ENCODE measurements around the gene STMP1.

GRCh38 chr7:135665042-135665441, 2.7 kb downstream of the STMP1 start:
- TF ChIP-seq STAT1 (IDR thresholded peaks at IDR 0.05; ENCODE audit: unreplicated experiment) (no peak), EZH2 (IDR thresholded peaks at IDR 0.05; ENCODE audit: low read depth, unreplicated experiment) (no peak), POLR2AphosphoS5 (IDR thresholded peaks at IDR 0.05; ENCODE audit: low read depth) (no peak)
- TF ChIP-seq, protein P1, sequence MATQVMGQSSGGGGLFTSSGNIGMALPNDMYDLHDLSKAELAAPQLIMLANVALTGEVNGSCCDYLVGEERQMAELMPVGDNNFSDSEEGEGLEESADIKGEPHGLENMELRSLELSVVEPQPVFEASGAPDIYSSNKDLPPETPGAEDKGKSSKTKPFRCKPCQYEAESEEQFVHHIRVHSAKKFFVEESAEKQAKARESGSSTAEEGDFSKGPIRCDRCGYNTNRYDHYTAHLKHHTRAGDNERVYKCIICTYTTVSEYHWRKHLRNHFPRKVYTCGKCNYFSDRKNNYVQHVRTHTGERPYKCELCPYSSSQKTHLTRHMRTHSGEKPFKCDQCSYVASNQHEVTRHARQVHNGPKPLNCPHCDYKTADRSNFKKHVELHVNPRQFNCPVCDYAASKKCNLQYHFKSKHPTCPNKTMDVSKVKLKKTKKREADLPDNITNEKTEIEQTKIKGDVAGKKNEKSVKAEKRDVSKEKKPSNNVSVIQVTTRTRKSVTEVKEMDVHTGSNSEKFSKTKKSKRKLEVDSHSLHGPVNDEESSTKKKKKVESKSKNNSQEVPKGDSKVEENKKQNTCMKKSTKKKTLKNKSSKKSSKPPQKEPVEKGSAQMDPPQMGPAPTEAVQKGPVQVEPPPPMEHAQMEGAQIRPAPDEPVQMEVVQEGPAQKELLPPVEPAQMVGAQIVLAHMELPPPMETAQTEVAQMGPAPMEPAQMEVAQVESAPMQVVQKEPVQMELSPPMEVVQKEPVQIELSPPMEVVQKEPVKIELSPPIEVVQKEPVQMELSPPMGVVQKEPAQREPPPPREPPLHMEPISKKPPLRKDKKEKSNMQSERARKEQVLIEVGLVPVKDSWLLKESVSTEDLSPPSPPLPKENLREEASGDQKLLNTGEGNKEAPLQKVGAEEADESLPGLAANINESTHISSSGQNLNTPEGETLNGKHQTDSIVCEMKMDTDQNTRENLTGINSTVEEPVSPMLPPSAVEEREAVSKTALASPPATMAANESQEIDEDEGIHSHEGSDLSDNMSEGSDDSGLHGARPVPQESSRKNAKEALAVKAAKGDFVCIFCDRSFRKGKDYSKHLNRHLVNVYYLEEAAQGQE (IDR thresholded peaks at IDR 0.05; ENCODE audit: unreplicated experiment): no peak
- TF ChIP-seq, protein P2, sequence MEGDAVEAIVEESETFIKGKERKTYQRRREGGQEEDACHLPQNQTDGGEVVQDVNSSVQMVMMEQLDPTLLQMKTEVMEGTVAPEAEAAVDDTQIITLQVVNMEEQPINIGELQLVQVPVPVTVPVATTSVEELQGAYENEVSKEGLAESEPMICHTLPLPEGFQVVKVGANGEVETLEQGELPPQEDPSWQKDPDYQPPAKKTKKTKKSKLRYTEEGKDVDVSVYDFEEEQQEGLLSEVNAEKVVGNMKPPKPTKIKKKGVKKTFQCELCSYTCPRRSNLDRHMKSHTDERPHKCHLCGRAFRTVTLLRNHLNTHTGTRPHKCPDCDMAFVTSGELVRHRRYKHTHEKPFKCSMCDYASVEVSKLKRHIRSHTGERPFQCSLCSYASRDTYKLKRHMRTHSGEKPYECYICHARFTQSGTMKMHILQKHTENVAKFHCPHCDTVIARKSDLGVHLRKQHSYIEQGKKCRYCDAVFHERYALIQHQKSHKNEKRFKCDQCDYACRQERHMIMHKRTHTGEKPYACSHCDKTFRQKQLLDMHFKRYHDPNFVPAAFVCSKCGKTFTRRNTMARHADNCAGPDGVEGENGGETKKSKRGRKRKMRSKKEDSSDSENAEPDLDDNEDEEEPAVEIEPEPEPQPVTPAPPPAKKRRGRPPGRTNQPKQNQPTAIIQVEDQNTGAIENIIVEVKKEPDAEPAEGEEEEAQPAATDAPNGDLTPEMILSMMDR (conservative IDR thresholded peaks at IDR 0.05; ENCODE audit: low read depth in 2 of 2): no peak
